Right atrium auricular region (tissue), 2 donors: ENCODE measurements around the gene MORC3. TPM values are rescaled to one million over a fixed set of nuclear protein-coding genes. Genes with fewer than 3 reads are reported as not detected.

Experiments
- DNase-seq: peaks from one replicate; pipeline ENCODE4 v3.0.0-alpha.2; 2019; ENCODE audit warnings: low spot score
- H3K27ac ChIP-seq, 2 donors: fragments of 200-600 bp; sonication (generic); 1 replicate in 1 of 2; 2 replicates in 1 of 2; pipeline ENCODE4 v1.5.1; 2016 to 2019
- H3K27me3 ChIP-seq, 2 donors: fragments of 200-600 bp; sonication (generic); one replicate each; pipeline versions ENCODE4 v1.5.1 to v1.6.0; 2017 to 2019
- H3K36me3 ChIP-seq: fragments of 200-600 bp; sonication (generic); one replicate; pipeline ENCODE4 v1.5.1; 2016
- H3K4me1 ChIP-seq, 2 donors: fragments of 200-600 bp; sonication (generic); one replicate each; pipeline versions ENCODE4 v1.5.1 to v1.6.0; 2017 to 2019
- H3K4me3 ChIP-seq, 2 donors: fragments of 200-600 bp; sonication (generic); 1 replicate in 1 of 2; 2 replicates in 1 of 2; pipeline ENCODE4 v1.5.1; 2017 to 2019; ENCODE audit warnings: mild to moderate bottlenecking in 1 of 2, moderate library complexity in 1 of 2
- H3K9me3 ChIP-seq, 2 donors: fragments of 200-600 bp; sonication (generic); one replicate each; pipeline ENCODE4 v1.5.1; 2019
- CTCF ChIP-seq, 2 donors: fragments of 200-600 bp; sonication (generic); IDR thresholded peaks; one replicate each; pipeline ENCODE4 v1.5.1; 2019; ENCODE audit warnings: antibody characterized with exemption in 2 of 2
- total RNA-seq, 2 donors: library from RNA; depleted of rRNA; stranded (reverse); fragments of >200 nt; gene quantifications; one replicate each; pipeline ENCODE4 v1.1.0, GENCODE V29; 2016

MORC3 gene
- total RNA-seq, 2 donors from 2014 or later, result 21.1 to 23.7 TPM

GRCh38 chr21:36423771-36424433, 103.9 kb downstream of the MORC3 start:
- Histone ChIP-seq H3K27me3 (no peaks in the 10 kb centered on the region), H3K27ac (no peak overlapping the region), H3K9me3 (no peaks in the 10 kb centered on the region), H3K4me1 (peaks cover 0 to 16% of the 10 kb centered on the region in 2 donors), H3K36me3 (no peaks in the 10 kb centered on the region), H3K4me3 (no peak overlapping the region)
- no peak for TF ChIP-seq CTCF (IDR thresholded peaks at IDR 0.05)
- no peak for DNase-seq

GRCh38 chr21:36424592-36424991, 104.6 kb downstream of the MORC3 start:
- H3K4me1 ChIP-seq, result peaks cover 0 to 21% of the 10 kb centered on the region in 2 donors
- no peaks in the 10 kb centered on the region for H3K27me3 ChIP-seq
- H3K27ac ChIP-seq, result no peak overlapping the region

GRCh38 chr21:36425286-36425685, 105.3 kb downstream of the MORC3 start:
- TF ChIP-seq CTCF (IDR thresholded peaks at IDR 0.05), result no peak
- Histone ChIP-seq H3K27me3 (no peaks in the 10 kb centered on the region), H3K4me3 (no peak overlapping the region), H3K4me1 (peaks cover 0 to 17% of the 10 kb centered on the region in 2 donors), H3K9me3 (no peaks in the 10 kb centered on the region), H3K36me3 (no peaks in the 10 kb centered on the region), H3K27ac (no peak overlapping the region)
- DNase-seq, result no peak

More at GRCh38 chr21:36424592-36424991, 104.6 kb downstream of the MORC3 start:
- Histone ChIP-seq H3K36me3 (no peaks in the 10 kb centered on the region), H3K9me3 (no peaks in the 10 kb centered on the region), H3K4me3 (no peak overlapping the region)
- TF ChIP-seq CTCF (IDR thresholded peaks at IDR 0.05), result no peak
- no peak for DNase-seq

Other genes with a start within 250 kb of the MORC3 start
- 1 to 10 TPM; 1.8 to 8.2 TPM for gene CBR3, start 185.1 kb upstream of the MORC3 start, total RNA-seq
- 1 to 10 TPM; 4.0 to 4.9 TPM for gene DOP1B, start 163.4 kb upstream of the MORC3 start, total RNA-seq
- 1 to 10 TPM in 1 of 2 donors, under 1 TPM in 1; 0.33 to 1.2 TPM for gene CHAF1B, start 65.2 kb downstream of the MORC3 start, total RNA-seq
- gene CLDN14, start 159.9 kb downstream of the MORC3 start, total RNA-seq, result not detected